Measurements from ENCODE around the gene FBXO17.

- TF ChIP-seq CTCF (IDR thresholded peaks at IDR 0.05) (no peak), POLR2A (IDR thresholded peaks at IDR 0.05) (no peak)
Measured at GRCh38 chr19:38919837-38920601, 55.5 kb downstream of the FBXO17 start.
